CD4-positive, alpha-beta T cell treated with Interleukin-2 at 100 ng/mL for 4 hours (primary cell): ENCODE data around the gene NCF2.
"Not testable (repeated sequence)": the region's sequence is repeated elsewhere in the genome, so short reads cannot be mapped to it uniquely, and the experiment has no call there.

ENCODE experiments used
- DNase-seq: peaks from one replicate; pipeline ENCODE4 v3.0.0-alpha.2; 2020; ENCODE audit warnings: low spot score

Gene NCF2

DNA sequence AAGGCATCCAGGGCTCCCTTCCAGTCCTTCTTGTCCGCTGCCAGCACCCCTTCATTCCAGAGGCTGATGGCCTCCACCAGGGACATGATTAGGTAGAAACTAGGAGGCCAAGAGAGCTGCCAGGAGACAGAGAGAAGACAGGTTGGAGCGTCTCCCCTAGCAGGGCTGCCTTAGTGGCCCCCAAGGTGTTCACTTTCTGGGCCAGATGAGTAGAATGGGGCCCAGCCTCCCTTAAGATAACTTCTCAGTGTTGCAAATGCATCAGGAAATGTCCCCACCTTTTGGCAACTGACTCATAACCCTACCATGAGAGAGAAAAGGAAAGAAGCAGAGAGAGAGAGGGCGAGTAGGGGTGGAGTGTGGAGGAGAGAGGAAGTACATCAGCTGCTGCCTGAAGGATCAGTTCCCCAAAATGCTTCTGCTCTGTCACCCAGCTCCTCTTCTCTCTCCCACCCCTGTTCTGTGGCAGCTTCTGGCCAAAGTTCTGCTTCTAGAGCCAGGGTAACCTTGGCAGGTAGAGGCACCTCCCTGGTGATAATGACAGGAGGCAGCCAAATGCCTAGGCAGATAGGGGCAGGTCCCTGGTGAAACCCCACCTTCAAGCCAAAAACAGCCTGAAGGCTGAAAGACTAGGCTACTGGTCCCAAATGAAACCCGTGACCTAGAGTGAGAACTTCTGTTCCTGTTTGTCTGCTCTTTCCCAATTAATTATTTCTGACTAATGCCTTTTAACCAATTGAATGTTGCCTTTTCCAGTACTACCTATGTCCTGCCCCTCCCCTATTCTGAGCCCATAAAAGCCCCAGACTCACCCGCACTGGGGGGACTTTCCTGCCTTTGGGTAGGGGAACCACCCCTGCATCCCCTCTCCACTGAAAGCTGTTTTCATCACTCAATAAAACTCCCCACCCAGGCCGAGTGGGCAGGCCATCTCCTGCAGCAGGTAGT lies at the start of gene NCF2:
TSS of gene NCF2 (minus strand) at position 216 of the 948 bp plus-strand sequence. CDS start at position 86, 130 bp downstream.
- peak; percentile 56 for DNase-seq

DNA sequence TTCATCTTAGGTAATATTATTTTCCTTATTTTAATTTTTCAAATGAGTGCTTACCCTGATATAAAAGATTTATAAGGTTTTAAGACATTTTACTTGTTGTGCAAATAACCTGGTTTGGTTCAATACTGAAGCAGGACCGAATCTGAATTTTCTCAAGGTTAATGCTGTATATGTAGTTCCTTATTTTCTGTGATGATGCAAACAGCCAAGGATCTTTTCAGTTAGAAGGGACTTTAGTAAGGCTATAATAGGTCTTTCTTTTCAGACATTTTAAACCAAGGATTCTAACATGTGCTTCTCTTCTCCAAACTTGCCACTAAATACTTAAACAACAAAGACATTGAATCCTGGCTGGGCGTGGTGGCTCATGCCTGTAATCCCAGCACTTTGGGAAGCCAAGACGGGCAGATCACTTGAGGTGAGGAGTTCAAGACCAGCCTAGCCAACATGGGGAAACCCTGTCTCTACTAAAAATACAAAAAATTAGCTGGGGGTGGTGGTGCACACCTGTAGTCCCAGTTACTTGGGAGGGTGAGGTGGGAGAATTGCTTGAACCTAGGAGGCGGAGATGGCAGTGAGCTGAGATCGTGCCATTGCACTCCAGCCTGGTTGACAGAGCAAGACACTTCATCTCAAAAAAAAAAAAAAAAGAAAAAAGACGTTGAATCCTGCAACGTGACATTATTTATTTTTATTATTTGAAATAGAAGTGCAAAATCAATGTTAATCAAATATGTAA lies 48.6 kb upstream of the NCF2 start:
- no peak for DNase-seq

DNA sequence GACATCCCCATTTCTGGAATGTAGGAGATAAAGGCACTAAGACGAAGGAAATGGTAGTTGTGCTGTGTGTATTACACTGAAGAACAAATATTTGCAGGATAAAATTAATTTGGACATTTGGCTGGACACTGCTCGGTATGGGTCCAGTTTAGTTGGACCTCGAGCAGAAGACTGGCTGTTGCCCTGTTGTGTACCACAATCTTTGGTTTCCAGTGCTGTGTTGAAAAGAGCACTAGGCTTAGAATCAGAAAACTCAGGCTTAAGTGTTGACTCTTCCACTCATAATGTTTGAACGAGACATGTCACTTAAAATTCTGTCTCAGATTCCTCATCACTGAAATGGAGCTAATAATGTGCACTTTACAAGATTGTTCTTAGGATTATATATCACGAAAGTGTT lies 46.5 kb upstream of the NCF2 start:
- DNase-seq: no peak

GRCh38 chr1:183636334-183636682 lies 46.0 kb upstream of the NCF2 start:
- no peak for DNase-seq

GRCh38 chr1:183635606-183636333 lies 45.5 kb upstream of the NCF2 start, which contains the start of gene ARPC5:
TSS of gene ARPC5 (minus strand) at chr1:183635783. CDS start at chr1:183635659, 124 bp downstream.
- DNase-seq: peak; percentile 97

- no peak for DNase-seq
These were observed 44.9 kb upstream of the NCF2 start for GRCh38 chr1:183635099-183635605.

- no peak for DNase-seq
These were observed 44.3 kb upstream of the NCF2 start for GRCh38 chr1:183634429-183635065.

- DNase-seq: peak; percentile 71
These were observed 43.6 kb upstream of the NCF2 start for GRCh38 chr1:183633676-183634343.

DNA sequence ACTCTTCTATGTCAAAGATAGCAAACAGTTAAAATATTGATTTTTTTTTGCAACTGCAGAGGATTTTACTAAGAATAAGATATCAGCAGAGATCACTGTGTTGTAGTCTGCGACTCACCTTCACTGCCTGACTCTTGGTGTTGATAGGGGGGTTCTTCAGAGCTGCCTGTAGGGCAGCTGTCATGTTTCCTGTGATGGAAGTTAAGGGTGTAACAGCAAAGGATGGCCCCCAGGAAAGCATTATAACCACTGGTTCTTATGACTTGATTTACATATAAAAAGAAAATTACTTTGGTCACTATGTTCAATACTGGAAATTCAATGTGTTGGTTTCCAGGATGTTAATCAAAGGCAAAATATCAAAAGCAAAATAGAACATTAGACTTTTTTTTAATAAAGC lies 42.7 kb upstream of the NCF2 start:
- DNase-seq: no peak

DNA sequence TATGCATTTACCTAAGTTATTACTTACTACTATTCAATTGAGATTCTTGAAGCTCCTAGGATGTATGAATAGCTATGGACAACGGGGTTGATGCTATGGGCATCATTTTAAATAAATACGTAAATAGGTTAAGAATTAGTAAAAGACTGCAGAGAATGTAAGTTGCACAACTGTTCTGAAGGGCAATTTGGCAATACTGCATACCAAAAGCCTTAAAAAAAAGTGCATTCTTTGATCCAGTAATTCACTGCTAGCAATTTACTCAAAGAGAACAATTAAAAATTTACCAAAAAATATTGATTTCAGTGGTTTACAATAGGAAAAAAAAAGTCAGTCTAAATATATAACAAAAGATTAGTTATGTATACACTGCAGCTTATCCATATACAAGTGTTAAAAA lies 41.9 kb upstream of the NCF2 start:
- DNase-seq: no peak

DNA sequence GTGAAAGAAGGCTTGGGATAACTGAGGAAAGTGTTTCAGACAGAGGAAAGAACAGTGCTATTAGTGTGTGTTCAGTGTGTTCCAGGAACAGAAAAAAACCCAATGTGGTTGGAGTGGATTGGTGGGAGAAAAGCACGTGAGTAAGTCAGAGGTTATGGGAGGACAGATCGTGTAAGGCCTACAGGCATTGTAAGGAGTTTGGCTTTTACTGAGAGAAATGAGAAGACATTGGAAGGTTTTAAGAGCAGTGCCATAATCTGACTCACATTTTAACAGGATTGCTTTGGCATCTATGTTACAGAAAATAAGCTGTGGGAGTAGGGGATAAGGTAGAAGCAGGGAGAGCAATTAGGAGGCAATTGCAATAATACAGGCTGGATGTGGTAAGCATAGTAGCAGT lies 40.5 kb upstream of the NCF2 start:
- DNase-seq: no peak

GRCh38 chr1:183628537-183628936 lies 38.3 kb upstream of the NCF2 start:
- DNase-seq: no peak

DNA sequence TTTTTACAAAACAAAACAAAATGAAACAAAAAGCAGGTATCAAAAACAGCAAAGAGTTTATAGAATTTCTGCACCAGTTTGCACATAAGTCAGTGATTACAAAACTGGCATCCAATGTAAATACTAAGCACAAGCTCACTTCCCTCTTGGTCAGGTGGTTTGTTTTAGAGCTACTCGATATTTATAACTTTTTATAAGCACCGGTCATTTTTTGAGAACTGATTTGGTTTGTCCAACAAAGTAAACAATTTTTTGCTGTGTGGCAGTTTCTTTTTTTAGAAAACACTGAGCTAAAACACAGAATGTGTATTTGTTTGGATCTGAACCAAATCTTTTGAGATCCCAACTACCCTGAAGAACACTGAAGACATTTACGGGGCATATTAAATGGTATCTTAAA lies 36.0 kb upstream of the NCF2 start:
- not testable (repeated sequence) for DNase-seq

- peak; percentile 57 for DNase-seq
These were observed 32.9 kb upstream of the NCF2 start for GRCh38 chr1:183622884-183623785.

DNA sequence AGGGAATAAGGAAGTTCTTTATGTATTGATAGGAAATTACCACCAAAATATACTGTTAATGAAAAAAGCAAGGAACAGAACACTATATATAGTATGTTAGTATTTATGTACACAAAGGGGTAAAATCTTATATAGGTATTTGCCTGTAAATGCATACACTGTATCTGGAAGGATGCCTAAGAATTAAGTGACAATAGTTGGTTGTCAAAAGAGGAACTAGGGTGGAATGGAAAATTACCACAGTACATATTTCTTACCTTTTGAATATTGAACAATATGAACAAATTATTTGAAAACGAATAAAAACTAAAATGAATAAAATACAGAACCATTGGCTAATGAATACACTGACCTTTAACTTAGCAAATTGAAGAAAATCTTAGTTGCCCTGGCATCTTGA lies 31.8 kb upstream of the NCF2 start:
- no peak for DNase-seq

- no peak for DNase-seq
These were observed 30.1 kb upstream of the NCF2 start for GRCh38 chr1:183620311-183620710.

DNA sequence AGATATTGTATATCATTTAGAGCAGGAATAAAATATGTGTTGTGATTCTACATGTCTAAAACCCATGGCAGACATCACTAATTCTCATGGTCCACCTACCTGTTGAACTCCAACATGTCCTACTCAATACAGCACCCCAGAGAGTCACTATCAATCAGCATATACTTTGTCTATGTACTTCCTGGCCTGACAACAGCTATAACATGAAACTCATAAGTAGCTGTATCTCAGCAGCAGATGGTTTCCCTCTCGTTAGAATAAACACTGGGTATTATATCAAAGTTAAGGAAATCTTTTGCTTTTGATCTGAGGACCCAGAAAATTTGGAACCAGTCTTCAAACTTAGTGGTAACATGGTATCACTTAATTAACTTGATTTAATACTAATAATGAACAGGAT lies 29.5 kb upstream of the NCF2 start:
- DNase-seq: no peak

GRCh38 chr1:183618202-183618601 lies 27.9 kb upstream of the NCF2 start:
- not testable (repeated sequence) for DNase-seq

GRCh38 chr1:183612975-183613374 lies 22.7 kb upstream of the NCF2 start:
- not testable (repeated sequence) for DNase-seq

DNA sequence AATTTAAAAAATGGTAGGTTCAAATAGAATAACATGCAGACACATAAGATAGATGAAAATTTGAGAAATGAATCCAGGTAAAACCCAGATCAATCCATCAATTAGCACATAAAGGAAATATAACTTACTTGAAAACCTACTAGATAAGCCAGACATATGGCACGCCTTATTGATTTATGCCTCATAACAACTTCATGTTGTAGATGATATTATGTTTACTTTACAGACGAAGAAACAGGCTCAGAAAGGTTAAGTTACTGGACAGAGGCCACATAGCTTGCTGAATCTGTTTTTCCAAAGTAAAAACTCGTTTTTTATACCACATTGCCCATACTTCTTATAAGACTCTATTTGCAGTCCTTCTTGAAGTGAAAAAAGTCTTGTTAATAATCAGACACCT lies 22.1 kb upstream of the NCF2 start:
- no peak for DNase-seq
